ENCODE results near the gene CLSTN2. TPM values are rescaled to one million over a fixed set of nuclear protein-coding genes. Genes with fewer than 3 reads are reported as not detected.

Gene CLSTN2
- total and polyA plus RNA-seq, 2 of the 13 experiments (the other 11 are each of a cell fraction or from before 2014, with no cell fraction given), result not detected

DNA sequence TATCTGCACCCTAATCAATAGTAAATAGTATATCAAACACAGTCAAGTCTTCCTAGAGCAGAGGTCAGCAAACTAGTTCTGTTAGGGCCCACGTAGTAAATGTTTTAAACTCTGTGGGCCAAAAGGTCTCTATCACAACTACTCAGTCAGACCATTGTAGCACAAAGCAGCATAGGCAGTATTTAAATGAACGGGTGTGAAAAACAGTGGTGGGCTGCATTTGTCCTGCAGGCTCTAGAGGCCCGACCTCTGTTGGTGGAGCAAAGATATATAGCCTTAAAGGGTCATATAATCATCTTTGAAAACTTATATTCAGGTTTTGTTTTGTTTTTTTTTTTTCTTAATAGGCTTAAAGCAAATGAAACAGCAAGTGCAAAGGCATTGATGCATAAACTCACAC, 416.5 kb downstream of the CLSTN2 start:
- Histone ChIP-seq H4K20me1 (ENCODE audit: insufficient read depth, low read length) (no peaks in the 10 kb centered on the region), H3K4me3 (replicated peaks in 1 of 3; ENCODE audit: insufficient read depth in 1 of 3, low read depth in 2 of 3, low read length in 3 of 3) (no peak overlapping the region), H3K27me3 (ENCODE audit: control insufficient read depth in 1 of 2, insufficient read depth in 2 of 2, low read length in 2 of 2) (no peaks in the 10 kb centered on the region), H3K27ac (ENCODE audit: extremely low read length, insufficient read depth, low read length) (no peak overlapping the region), H3K9me3 (ENCODE audit: low read length) (no peaks in the 10 kb centered on the region), H3K4me1 (ENCODE audit: insufficient read depth, low read length) (no peaks in the 10 kb centered on the region), H3K4me2 (ENCODE audit: low read depth, low read length) (no peak overlapping the region), H3K9ac (ENCODE audit: insufficient read depth, low read depth, low read length) (no peak overlapping the region), H3K36me3 (replicated peaks in 1 of 2; ENCODE audit: control insufficient read depth in 1 of 2, insufficient read depth in 2 of 2, low read length in 2 of 2) (no peaks in the 10 kb centered on the region), H2AFZ (ENCODE audit: low read length) (no peak overlapping the region), H3K79me2 (ENCODE audit: insufficient read depth, low read length) (no peaks in the 10 kb centered on the region)
- WGBS (ENCODE audit: low lambda C conversion rate), result 0% methylated on average over 3 of the region's 3 CpGs
- POLR2A ChIA-PET, result no interaction called here
- ATAC-seq, result no peak
- no TSS peak for BruUV-seq (replicated peaks)
- intact Hi-C loops (cut with micrococcal nuclease; ENCODE audit: unreplicated experiment) (no loop called here), in situ Hi-C loops (cut with HindIII; ENCODE audit: extremely low pct_ligation_motif_present, low pct_unique_long_range_greater_than_20kb) (no loop called here)
- FAIRE-seq, result no peak
- DNase-seq (ENCODE audit: low spot score), result no peak
- CTCF ChIA-PET (ENCODE audit: low intra/inter-chr PET ratio, low total read pairs), result no interaction called here
- TF ChIP-seq, protein P1, sequence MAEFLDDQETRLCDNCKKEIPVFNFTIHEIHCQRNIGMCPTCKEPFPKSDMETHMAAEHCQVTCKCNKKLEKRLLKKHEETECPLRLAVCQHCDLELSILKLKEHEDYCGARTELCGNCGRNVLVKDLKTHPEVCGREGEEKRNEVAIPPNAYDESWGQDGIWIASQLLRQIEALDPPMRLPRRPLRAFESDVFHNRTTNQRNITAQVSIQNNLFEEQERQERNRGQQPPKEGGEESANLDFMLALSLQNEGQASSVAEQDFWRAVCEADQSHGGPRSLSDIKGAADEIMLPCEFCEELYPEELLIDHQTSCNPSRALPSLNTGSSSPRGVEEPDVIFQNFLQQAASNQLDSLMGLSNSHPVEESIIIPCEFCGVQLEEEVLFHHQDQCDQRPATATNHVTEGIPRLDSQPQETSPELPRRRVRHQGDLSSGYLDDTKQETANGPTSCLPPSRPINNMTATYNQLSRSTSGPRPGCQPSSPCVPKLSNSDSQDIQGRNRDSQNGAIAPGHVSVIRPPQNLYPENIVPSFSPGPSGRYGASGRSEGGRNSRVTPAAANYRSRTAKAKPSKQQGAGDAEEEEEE (CRISPR knock-in tag; IDR thresholded peaks at IDR 0.05; ENCODE audit: borderline replicate concordance), result no peak
- TF ChIP-seq ZNF260 (CRISPR knock-in tag; IDR thresholded peaks at IDR 0.05; ENCODE audit: borderline replicate concordance, low read depth) (no peak), ETV5 (CRISPR knock-in tag; IDR thresholded peaks at IDR 0.05; ENCODE audit: borderline replicate concordance) (no peak), FIP1L1 (IDR thresholded peaks at IDR 0.05; ENCODE audit: borderline replicate concordance, insufficient read depth, low read depth, low read length) (no peak), GLI4 (CRISPR knock-in tag; IDR thresholded peaks at IDR 0.05; ENCODE audit: borderline replicate concordance) (no peak), ZNF788 (CRISPR knock-in tag; IDR thresholded peaks at IDR 0.05; ENCODE audit: borderline replicate concordance) (no peak), ZFP36L2 (CRISPR knock-in tag; IDR thresholded peaks at IDR 0.05) (no peak), ZNF451 (CRISPR knock-in tag; IDR thresholded peaks at IDR 0.05) (no peak), CCAR2 (optimal IDR thresholded peaks at IDR 0.05; ENCODE audit: low read depth, low read length) (no peak), THYN1 (CRISPR knock-in tag; IDR thresholded peaks at IDR 0.05; ENCODE audit: borderline replicate concordance, low read depth) (no peak), SSRP1 (CRISPR knock-in tag; IDR thresholded peaks at IDR 0.05) (no peak), RXRA (CRISPR knock-in tag; IDR thresholded peaks at IDR 0.05) (no peak)
- TF ChIP-seq, protein P2, sequence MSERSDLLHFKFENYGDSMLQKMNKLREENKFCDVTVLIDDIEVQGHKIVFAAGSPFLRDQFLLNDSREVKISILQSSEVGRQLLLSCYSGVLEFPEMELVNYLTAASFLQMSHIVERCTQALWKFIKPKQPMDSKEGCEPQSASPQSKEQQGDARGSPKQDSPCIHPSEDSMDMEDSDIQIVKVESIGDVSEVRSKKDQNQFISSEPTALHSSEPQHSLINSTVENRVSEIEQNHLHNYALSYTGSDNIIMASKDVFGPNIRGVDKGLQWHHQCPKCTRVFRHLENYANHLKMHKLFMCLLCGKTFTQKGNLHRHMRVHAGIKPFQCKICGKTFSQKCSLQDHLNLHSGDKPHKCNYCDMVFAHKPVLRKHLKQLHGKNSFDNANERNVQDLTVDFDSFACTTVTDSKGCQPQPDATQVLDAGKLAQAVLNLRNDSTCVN (CRISPR knock-in tag; IDR thresholded peaks at IDR 0.05; ENCODE audit: borderline replicate concordance), result no peak
- TF ChIP-seq, protein P3, sequence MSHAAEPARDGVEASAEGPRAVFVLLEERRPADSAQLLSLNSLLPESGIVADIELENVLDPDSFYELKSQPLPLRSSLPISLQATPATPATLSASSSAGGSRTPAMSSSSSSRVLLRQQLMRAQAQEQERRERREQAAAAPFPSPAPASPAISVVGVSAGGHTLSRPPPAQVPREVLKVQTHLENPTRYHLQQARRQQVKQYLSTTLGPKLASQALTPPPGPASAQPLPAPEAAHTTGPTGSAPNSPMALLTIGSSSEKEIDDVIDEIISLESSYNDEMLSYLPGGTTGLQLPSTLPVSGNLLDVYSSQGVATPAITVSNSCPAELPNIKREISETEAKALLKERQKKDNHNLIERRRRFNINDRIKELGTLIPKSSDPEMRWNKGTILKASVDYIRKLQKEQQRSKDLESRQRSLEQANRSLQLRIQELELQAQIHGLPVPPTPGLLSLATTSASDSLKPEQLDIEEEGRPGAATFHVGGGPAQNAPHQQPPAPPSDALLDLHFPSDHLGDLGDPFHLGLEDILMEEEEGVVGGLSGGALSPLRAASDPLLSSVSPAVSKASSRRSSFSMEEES (CRISPR knock-in tag; IDR thresholded peaks at IDR 0.05), result no peak
- TF ChIP-seq, protein P4, sequence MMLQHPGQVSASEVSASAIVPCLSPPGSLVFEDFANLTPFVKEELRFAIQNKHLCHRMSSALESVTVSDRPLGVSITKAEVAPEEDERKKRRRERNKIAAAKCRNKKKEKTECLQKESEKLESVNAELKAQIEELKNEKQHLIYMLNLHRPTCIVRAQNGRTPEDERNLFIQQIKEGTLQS (CRISPR knock-in tag; IDR thresholded peaks at IDR 0.05), result no peak
- TF ChIP-seq, protein P5, sequence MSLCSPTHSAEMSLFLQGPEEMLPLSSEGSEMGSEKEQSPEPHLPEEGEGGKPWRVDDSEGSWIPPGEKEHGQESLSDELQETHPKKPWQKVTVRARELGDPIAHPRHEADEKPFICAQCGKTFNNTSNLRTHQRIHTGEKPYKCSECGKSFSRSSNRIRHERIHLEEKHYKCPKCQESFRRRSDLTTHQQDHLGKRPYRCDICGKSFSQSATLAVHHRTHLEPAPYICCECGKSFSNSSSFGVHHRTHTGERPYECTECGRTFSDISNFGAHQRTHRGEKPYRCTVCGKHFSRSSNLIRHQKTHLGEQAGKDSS (CRISPR knock-in tag; IDR thresholded peaks at IDR 0.05; ENCODE audit: borderline replicate concordance, low read depth), result no peak
- TF ChIP-seq, protein P6, sequence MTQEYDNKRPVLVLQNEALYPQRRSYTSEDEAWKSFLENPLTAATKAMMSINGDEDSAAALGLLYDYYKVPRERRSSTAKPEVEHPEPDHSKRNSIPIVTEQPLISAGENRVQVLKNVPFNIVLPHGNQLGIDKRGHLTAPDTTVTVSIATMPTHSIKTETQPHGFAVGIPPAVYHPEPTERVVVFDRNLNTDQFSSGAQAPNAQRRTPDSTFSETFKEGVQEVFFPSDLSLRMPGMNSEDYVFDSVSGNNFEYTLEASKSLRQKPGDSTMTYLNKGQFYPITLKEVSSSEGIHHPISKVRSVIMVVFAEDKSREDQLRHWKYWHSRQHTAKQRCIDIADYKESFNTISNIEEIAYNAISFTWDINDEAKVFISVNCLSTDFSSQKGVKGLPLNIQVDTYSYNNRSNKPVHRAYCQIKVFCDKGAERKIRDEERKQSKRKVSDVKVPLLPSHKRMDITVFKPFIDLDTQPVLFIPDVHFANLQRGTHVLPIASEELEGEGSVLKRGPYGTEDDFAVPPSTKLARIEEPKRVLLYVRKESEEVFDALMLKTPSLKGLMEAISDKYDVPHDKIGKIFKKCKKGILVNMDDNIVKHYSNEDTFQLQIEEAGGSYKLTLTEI (CRISPR knock-in tag; conservative IDR thresholded peaks at IDR 0.05), result no peak
